OCI-LY3 (cell line): ENCODE measurements around the gene SCPEP1.

Experiments used
- H2AFZ ChIP-seq: fragments of 200-600, 300-600 bp; shearing (Covaris generic); 2 replicates; pipeline ENCODE4 v1.6.0; 2014; ENCODE audit warnings: antibody characterized with exemption, low read depth, low read length
- H3K27ac ChIP-seq: fragments of 200-600, 300-600 bp; sonication (generic); 2 replicates; pipeline ENCODE4 v1.5.1; 2014; ENCODE audit warnings: mild to moderate bottlenecking, low read length, moderate library complexity, mixed read lengths
- H3K27me3 ChIP-seq: fragments of 200-600, 300-600 bp; sonication (generic); 2 replicates; pipeline ENCODE4 v1.6.1; 2014; ENCODE audit warnings: low read depth, low read length, mixed read lengths
- H3K36me3 ChIP-seq: fragments of 200-600, 300-600 bp; sonication (generic); replicated peaks from 2 replicates; pipeline ENCODE3; 2014; ENCODE audit warnings: low read depth, low read length, mixed read lengths
- H3K4me1 ChIP-seq: fragments of 300-600, 200-600 bp; sonication (generic); 2 replicates; pipeline ENCODE4 v1.6.1; 2014; ENCODE audit warnings: low read length, mixed read lengths
- H3K4me2 ChIP-seq: fragments of 200-600, 300-600 bp; sonication (generic); 2 replicates; pipeline ENCODE4 v1.6.1; 2014; ENCODE audit warnings: low read length, mixed read lengths
- H3K4me3 ChIP-seq: fragments of 300-600, 200-600 bp; sonication (generic); 2 replicates; pipeline ENCODE4 v1.5.1; 2014; ENCODE audit warnings: antibody characterized with exemption, mild to moderate bottlenecking, low read length, moderate library complexity
- H3K79me2 ChIP-seq: fragments of 300-600, 200-600 bp; shearing (Covaris generic); 2 replicates; pipeline ENCODE4 v1.6.1; 2014; ENCODE audit warnings: mild to moderate bottlenecking, low read length, mixed read lengths
- H3K9ac ChIP-seq: fragments of 300-600, 200-600 bp; shearing (Covaris generic); 2 replicates; pipeline ENCODE4 v1.6.0; 2014; ENCODE audit warnings: mild to moderate bottlenecking, low read length, moderate library complexity
- H3K9me3 ChIP-seq: fragments of 200-600, 300-600 bp; shearing (Covaris generic); 2 replicates; pipeline ENCODE4 v1.6.1; 2014; ENCODE audit warnings: low read length, mixed read lengths; ENCODE audit not compliant: insufficient read depth
- H4K20me1 ChIP-seq: fragments of 200-600, 300-600 bp; sonication (generic); 2 replicates; pipeline ENCODE4 v1.6.1; 2016; ENCODE audit warnings: low read length, mixed read lengths; ENCODE audit not compliant: insufficient read depth
- EZH2phosphoT487 ChIP-seq: fragments of 200-600 bp; shearing (Covaris generic); IDR thresholded peaks from 2 replicates; pipeline ENCODE4 v1.6.1; 2018; ENCODE audit warnings: antibody characterized with exemption, mixed run types, low read depth
- TF ChIP-seq, protein P1 (sequence below): fragments of 200-600, 300-600 bp; sonication (generic); IDR thresholded peaks from 2 replicates; pipeline ENCODE4 v1.5.1; 2014; ENCODE audit warnings: antibody characterized with exemption, low read length, low read depth

Gene SCPEP1

DNA sequence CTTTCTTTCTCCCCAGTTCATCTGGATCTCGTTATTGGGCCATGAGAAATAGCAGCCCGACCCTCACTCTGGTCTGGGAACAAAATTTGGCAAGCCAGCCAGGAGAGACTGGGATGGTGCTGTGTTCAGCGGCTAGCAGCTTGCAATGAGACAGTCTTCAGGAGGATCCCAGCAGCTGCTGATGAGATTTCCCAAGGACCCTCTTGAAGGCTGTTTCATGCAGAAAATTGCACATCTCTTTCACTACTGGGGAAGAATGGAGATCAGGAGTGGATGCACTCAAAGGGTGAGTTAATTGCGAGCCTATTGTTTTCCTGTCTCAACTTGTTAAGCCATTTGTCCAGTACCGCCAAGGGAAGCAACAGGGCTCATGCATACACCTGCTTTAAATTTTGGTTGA lies 11.6 kb upstream of the SCPEP1 start:
- Histone ChIP-seq H3K79me2 (no peaks in the 10 kb centered on the region), H3K9me3 (no peaks in the 10 kb centered on the region), H3K4me2 (no peak overlapping the region), H3K9ac (no peak overlapping the region), H4K20me1 (no peaks in the 10 kb centered on the region), H3K4me1 (peaks cover under 1% of the 10 kb centered on the region; the same call in 1 of the 2 replicates), H2AFZ (no peak overlapping the region), H3K4me3 (no peak overlapping the region), H3K36me3 (no peaks in the 10 kb centered on the region), H3K27ac (no peak overlapping the region), H3K27me3 (no peaks in the 10 kb centered on the region)
- TF ChIP-seq, protein P1, sequence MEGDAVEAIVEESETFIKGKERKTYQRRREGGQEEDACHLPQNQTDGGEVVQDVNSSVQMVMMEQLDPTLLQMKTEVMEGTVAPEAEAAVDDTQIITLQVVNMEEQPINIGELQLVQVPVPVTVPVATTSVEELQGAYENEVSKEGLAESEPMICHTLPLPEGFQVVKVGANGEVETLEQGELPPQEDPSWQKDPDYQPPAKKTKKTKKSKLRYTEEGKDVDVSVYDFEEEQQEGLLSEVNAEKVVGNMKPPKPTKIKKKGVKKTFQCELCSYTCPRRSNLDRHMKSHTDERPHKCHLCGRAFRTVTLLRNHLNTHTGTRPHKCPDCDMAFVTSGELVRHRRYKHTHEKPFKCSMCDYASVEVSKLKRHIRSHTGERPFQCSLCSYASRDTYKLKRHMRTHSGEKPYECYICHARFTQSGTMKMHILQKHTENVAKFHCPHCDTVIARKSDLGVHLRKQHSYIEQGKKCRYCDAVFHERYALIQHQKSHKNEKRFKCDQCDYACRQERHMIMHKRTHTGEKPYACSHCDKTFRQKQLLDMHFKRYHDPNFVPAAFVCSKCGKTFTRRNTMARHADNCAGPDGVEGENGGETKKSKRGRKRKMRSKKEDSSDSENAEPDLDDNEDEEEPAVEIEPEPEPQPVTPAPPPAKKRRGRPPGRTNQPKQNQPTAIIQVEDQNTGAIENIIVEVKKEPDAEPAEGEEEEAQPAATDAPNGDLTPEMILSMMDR, result no peak
- no peak for TF ChIP-seq EZH2phosphoT487

DNA sequence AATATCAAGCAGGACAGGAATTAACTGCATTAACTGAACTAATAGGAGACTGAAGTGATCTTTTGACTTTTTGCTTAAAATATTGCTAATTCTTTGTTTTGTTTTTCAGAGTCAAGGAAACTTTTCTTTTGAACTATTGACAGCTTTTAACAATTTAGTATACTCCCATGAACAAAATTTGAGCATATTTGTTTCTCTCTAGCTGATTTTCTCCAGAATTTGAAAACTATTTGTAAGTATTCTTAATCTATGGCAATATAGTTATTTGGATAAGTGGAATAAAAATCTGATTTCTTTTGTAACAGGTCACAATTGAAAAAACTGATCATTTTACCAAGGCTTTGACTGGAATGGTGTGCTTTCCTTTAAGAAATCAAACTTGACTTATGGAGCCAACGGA lies 7.0 kb upstream of the SCPEP1 start:
- TF ChIP-seq EZH2phosphoT487, result no peak
- TF ChIP-seq, protein P1, result no peak
- no peak overlapping the region for H3K9ac ChIP-seq
- H3K4me2 ChIP-seq, result no peak overlapping the region
- no peak overlapping the region for H3K27ac ChIP-seq
- no peaks in the 10 kb centered on the region for H3K4me1 ChIP-seq
- no peaks in the 10 kb centered on the region for H3K79me2 ChIP-seq
- 0 out of 2 replicates have a peak, but pooled peaks cover 8% of the 10 kb centered on the region for H3K27me3 ChIP-seq
- no peaks in the 10 kb centered on the region for H3K9me3 ChIP-seq
- no peaks in the 10 kb centered on the region for H3K36me3 ChIP-seq
- no peak overlapping the region for H2AFZ ChIP-seq
- H4K20me1 ChIP-seq, result no peaks in the 10 kb centered on the region
- no peak overlapping the region for H3K4me3 ChIP-seq

DNA sequence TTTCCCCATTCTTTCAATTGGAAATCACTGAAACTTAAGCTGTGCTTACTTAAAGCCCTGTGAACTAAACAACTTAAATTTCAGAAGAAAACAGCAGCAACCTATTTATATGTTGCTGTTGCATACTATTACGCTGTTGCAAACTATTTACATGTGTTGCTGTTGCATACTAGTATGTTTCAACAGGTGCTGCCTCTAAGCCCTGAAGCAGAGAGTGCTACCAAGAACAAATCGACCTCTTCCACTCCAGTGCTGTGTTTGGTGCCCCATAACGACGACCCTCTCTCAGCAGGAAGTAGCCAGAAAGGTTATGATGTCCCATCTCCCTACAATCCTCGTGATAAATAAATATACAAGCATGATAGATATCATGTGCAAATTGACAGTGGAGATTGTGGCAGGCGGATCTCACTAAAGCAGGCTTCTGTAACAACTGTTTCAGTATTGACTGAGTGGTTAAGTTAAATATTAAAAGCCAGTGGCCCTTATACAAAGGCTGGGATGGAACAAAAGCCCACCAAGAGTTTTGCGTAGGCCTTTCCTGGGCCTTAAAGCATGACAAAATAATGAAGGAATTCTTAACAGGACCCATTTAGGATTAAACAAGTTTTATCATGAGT lies 5.7 kb upstream of the SCPEP1 start:
- 0 out of 2 replicates have a peak, but pooled peaks cover 11% of the 10 kb centered on the region for H3K27me3 ChIP-seq
- H3K4me3 ChIP-seq, result no peak overlapping the region
- 0 out of 2 replicates have a peak overlapping the region, but pooled peaks have one; percentile 30 for H2AFZ ChIP-seq
- H3K9me3 ChIP-seq, result no peaks in the 10 kb centered on the region
- H3K4me2 ChIP-seq, result no peak overlapping the region
- TF ChIP-seq EZH2phosphoT487, result no peak
- TF ChIP-seq, protein P1, result no peak
- no peak overlapping the region for H3K9ac ChIP-seq
- no peak overlapping the region for H3K27ac ChIP-seq
- H3K36me3 ChIP-seq, result no peaks in the 10 kb centered on the region
- H3K4me1 ChIP-seq, result no peaks in the 10 kb centered on the region
- H4K20me1 ChIP-seq, result no peaks in the 10 kb centered on the region
- no peaks in the 10 kb centered on the region for H3K79me2 ChIP-seq

DNA sequence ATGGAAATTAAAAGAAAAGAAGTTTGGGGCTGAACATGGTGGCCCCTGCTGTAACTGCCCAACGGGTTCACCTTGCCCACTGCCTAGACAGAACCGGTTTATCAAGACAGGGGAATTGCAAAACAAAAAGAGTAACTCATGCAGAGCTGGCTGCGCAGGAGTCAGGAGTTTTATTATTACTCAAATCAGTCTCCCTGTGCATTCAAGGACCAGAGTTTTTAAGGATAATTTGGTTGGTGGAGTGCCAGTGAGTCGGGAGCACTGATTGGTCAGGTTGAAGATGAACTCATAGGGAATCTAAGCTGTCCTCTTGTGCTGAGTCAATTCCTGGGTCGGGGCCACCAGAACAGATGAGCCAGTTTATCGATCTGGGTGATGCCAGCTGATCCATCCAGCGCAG lies 4.4 kb upstream of the SCPEP1 start:
- TF ChIP-seq, protein P1, result no peak
- no peak for TF ChIP-seq EZH2phosphoT487
- Histone ChIP-seq H3K27me3 (0 out of 2 replicates have a peak, but pooled peaks cover 11% of the 10 kb centered on the region), H3K4me1 (peaks cover 2% of the 10 kb centered on the region), H4K20me1 (no peaks in the 10 kb centered on the region), H3K36me3 (no peaks in the 10 kb centered on the region), H3K27ac (no peak overlapping the region), H3K9me3 (no peaks in the 10 kb centered on the region), H3K4me3 (no peak overlapping the region), H3K79me2 (no peaks in the 10 kb centered on the region), H3K4me2 (no peak overlapping the region), H2AFZ (no peak overlapping the region), H3K9ac (no peak overlapping the region)
